ENCODE measurements around the gene IARS2.

DNA sequence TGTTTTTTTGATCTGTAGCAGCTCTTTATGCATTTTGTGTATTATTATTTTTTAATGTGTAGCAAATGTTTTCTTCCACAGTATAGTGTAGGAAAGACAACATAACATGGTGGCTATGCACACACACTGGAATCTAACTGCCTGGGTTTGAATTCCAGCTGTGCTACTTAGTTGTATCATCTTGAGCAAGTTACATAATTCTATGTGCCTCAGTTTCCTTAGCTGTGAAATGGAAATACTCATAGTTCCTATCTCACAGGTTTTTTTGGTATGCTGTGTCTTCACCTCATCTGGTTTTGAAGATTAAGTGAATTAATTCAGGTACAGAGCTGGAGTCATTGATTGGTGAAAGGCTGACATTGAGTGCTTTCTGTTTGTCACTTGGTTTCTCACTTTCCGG lies 1.2 kb upstream of the IARS2 start:
- TF ChIP-seq, protein P1, sequence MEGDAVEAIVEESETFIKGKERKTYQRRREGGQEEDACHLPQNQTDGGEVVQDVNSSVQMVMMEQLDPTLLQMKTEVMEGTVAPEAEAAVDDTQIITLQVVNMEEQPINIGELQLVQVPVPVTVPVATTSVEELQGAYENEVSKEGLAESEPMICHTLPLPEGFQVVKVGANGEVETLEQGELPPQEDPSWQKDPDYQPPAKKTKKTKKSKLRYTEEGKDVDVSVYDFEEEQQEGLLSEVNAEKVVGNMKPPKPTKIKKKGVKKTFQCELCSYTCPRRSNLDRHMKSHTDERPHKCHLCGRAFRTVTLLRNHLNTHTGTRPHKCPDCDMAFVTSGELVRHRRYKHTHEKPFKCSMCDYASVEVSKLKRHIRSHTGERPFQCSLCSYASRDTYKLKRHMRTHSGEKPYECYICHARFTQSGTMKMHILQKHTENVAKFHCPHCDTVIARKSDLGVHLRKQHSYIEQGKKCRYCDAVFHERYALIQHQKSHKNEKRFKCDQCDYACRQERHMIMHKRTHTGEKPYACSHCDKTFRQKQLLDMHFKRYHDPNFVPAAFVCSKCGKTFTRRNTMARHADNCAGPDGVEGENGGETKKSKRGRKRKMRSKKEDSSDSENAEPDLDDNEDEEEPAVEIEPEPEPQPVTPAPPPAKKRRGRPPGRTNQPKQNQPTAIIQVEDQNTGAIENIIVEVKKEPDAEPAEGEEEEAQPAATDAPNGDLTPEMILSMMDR (IDR thresholded peaks at IDR 0.05): no peak
- TF ChIP-seq EZH2 (IDR thresholded peaks at IDR 0.05; ENCODE audit: borderline replicate concordance, insufficient read depth, low read depth, low read length, poor library complexity, severe bottlenecking): no peak
